Measurements from ENCODE around the gene TENT4B. TPM values are rescaled to one million over a fixed set of nuclear protein-coding genes. Genes with fewer than 3 reads are reported as not detected.

The TENT4B gene
- polyA plus RNA-seq, 1 of the 3 experiments (the other 2 are of a cell fraction) = 5.6 TPM

DNA sequence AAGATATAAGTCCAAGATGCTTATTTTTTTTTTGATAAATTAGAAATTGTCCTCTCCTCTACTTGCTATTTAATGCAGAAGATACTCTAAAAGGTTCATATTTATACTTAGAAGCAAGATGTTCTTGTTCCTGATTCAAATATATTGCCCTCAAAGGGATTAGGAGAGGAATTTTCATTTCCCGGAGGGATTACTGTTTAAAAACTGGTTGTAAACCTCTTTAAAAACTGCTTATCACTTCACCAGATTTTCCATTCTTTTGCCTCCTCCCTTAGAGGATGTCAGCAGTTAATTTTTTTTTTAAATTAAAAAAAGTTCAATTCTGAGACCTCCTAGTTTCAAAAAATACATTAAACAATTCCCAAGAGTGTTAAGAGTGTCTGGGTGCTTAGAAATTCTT lies 2.8 kb downstream of the TENT4B start (continued):
- TF ChIP-seq GATA2 (CRISPR knock-in tag; IDR thresholded peaks at IDR 0.05) = no peak

DNA sequence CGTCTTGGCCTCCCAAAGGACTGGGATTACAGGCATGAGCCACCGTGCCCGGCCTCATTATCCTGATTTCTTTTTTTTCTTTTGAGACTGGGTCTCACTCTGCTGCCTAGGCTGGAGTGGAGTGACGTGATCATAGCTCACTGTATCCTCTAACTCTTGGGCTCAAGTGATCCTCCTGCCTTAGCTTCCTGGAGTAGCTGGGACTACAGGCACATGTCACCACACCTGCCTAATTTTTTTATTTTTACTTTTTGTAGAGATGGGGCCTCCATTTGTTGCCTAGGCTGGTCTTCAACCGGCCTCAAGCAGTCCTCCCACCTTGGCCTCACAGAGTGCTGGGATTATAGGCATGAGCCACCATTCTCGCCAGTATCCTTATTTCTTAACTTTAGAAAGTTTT lies 3.5 kb downstream of the TENT4B start:
- Histone ChIP-seq H3F3A (replicated peaks; ENCODE audit: insufficient read depth) (peaks cover 13% of the 10 kb centered on the region), H3K79me2 (ENCODE audit: insufficient read depth) (peaks cover 79% of the 10 kb centered on the region), H3K9me2 (no peaks in the 10 kb centered on the region), H3K27ac (ENCODE audit: low read depth in 2 of 2, low read length in 1 of 2) (no peak overlapping the region), H2AFZ (ENCODE audit: low read depth) (no peak overlapping the region), H3K4me3 (ENCODE audit: low read depth in 2 of 2, low read length in 1 of 2) (no peak overlapping the region), H3K9ac (no peak overlapping the region), H3K4me2 (no peak overlapping the region), H3K36me3 (replicated peaks in 1 of 2; ENCODE audit: control insufficient read depth in 1 of 2, insufficient read depth in 2 of 2, low read length in 1 of 2) (no peaks in the 10 kb centered on the region), H3K27me3 (ENCODE audit: insufficient read depth) (no peaks in the 10 kb centered on the region), H3K9me3 (no peaks in the 10 kb centered on the region), H4K20me1 (ENCODE audit: insufficient read depth) (peaks cover 71% of the 10 kb centered on the region), H3K4me1 (ENCODE audit: control insufficient read depth in 1 of 2, insufficient read depth in 2 of 2, low read depth in 1 of 2, low read length in 1 of 2) (peaks cover 10 to 12% of the 10 kb centered on the region in 2 experiments; a peak in 3 of 4 replicates)
- TF ChIP-seq SIN3A (IDR thresholded peaks at IDR 0.05; ENCODE audit: borderline replicate concordance, low read depth, low read length) (no peak), RXRA (IDR thresholded peaks at IDR 0.05; ENCODE audit: borderline replicate concordance, low read depth) (no peak), RCOR1 (IDR thresholded peaks at IDR 0.05; ENCODE audit: low read length) (no peak), FOSL2 (IDR thresholded peaks at IDR 0.05; ENCODE audit: borderline replicate concordance, low read depth) (no peak), TEAD4 (IDR thresholded peaks at IDR 0.05; ENCODE audit: borderline replicate concordance, insufficient read depth) (no peak), YY1 (IDR thresholded peaks at IDR 0.05; ENCODE audit: low read depth) (no peak), SMC3 (IDR thresholded peaks at IDR 0.05; ENCODE audit: low read depth, low read length) (no peak), JUND (IDR thresholded peaks at IDR 0.05) (no peak), USF1 (IDR thresholded peaks at IDR 0.05; ENCODE audit: borderline replicate concordance, low read depth) (no peak), FOXM1 (IDR thresholded peaks at IDR 0.05; ENCODE audit: low read depth) (no peak), NRF1 (IDR thresholded peaks at IDR 0.05; ENCODE audit: low read depth, low read length) (no peak), FOXJ3 (CRISPR knock-in tag; IDR thresholded peaks at IDR 0.05) (no peak), RAD21 (IDR thresholded peaks at IDR 0.05; ENCODE audit: low read length) (no peak)
- TF ChIP-seq, protein P1, sequence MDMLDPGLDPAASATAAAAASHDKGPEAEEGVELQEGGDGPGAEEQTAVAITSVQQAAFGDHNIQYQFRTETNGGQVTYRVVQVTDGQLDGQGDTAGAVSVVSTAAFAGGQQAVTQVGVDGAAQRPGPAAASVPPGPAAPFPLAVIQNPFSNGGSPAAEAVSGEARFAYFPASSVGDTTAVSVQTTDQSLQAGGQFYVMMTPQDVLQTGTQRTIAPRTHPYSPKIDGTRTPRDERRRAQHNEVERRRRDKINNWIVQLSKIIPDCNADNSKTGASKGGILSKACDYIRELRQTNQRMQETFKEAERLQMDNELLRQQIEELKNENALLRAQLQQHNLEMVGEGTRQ (IDR thresholded peaks at IDR 0.05; ENCODE audit: borderline replicate concordance, low read depth, low read length) = no peak
- TF ChIP-seq, protein P2, sequence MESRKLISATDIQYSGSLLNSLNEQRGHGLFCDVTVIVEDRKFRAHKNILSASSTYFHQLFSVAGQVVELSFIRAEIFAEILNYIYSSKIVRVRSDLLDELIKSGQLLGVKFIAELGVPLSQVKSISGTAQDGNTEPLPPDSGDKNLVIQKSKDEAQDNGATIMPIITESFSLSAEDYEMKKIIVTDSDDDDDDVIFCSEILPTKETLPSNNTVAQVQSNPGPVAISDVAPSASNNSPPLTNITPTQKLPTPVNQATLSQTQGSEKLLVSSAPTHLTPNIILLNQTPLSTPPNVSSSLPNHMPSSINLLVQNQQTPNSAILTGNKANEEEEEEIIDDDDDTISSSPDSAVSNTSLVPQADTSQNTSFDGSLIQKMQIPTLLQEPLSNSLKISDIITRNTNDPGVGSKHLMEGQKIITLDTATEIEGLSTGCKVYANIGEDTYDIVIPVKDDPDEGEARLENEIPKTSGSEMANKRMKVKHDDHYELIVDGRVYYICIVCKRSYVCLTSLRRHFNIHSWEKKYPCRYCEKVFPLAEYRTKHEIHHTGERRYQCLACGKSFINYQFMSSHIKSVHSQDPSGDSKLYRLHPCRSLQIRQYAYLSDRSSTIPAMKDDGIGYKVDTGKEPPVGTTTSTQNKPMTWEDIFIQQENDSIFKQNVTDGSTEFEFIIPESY (IDR thresholded peaks at IDR 0.05; ENCODE audit: borderline replicate concordance, low read depth) = no peak
- TF ChIP-seq, protein P3, sequence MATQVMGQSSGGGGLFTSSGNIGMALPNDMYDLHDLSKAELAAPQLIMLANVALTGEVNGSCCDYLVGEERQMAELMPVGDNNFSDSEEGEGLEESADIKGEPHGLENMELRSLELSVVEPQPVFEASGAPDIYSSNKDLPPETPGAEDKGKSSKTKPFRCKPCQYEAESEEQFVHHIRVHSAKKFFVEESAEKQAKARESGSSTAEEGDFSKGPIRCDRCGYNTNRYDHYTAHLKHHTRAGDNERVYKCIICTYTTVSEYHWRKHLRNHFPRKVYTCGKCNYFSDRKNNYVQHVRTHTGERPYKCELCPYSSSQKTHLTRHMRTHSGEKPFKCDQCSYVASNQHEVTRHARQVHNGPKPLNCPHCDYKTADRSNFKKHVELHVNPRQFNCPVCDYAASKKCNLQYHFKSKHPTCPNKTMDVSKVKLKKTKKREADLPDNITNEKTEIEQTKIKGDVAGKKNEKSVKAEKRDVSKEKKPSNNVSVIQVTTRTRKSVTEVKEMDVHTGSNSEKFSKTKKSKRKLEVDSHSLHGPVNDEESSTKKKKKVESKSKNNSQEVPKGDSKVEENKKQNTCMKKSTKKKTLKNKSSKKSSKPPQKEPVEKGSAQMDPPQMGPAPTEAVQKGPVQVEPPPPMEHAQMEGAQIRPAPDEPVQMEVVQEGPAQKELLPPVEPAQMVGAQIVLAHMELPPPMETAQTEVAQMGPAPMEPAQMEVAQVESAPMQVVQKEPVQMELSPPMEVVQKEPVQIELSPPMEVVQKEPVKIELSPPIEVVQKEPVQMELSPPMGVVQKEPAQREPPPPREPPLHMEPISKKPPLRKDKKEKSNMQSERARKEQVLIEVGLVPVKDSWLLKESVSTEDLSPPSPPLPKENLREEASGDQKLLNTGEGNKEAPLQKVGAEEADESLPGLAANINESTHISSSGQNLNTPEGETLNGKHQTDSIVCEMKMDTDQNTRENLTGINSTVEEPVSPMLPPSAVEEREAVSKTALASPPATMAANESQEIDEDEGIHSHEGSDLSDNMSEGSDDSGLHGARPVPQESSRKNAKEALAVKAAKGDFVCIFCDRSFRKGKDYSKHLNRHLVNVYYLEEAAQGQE (IDR thresholded peaks at IDR 0.05; ENCODE audit: low read depth, low read length) = no peak
- TF ChIP-seq, protein P4, sequence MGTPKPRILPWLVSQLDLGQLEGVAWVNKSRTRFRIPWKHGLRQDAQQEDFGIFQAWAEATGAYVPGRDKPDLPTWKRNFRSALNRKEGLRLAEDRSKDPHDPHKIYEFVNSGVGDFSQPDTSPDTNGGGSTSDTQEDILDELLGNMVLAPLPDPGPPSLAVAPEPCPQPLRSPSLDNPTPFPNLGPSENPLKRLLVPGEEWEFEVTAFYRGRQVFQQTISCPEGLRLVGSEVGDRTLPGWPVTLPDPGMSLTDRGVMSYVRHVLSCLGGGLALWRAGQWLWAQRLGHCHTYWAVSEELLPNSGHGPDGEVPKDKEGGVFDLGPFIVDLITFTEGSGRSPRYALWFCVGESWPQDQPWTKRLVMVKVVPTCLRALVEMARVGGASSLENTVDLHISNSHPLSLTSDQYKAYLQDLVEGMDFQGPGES (IDR thresholded peaks at IDR 0.05; ENCODE audit: low read depth, low read length) = no peak
- ChIA-PET POLR2A (no interaction called here), CTCF (interaction anchor here (0.9 kb wide), 2 partner anchors 54 to 90 kb away, joined by 3 read pairs; no protein-coding TSS in a partner anchor)
- 97% methylated on average over 6 of the region's 6 CpGs for WGBS (ENCODE audit: low lambda C conversion rate)
- DNase-seq = no peak

Measured in SK-N-SH (cell line).